Activated naive CD4-positive, alpha-beta T cell treated with anti-CD3 and anti-CD28 coated beads, Interleukin-2, amount 50 U/mL, for 16 hours (primary cell): ENCODE data around the gene FARSA.

Experiments used
- DNase-seq: peaks from one replicate; pipeline ENCODE4 v3.0.0-alpha.2; 2020

The FARSA gene

DNA sequence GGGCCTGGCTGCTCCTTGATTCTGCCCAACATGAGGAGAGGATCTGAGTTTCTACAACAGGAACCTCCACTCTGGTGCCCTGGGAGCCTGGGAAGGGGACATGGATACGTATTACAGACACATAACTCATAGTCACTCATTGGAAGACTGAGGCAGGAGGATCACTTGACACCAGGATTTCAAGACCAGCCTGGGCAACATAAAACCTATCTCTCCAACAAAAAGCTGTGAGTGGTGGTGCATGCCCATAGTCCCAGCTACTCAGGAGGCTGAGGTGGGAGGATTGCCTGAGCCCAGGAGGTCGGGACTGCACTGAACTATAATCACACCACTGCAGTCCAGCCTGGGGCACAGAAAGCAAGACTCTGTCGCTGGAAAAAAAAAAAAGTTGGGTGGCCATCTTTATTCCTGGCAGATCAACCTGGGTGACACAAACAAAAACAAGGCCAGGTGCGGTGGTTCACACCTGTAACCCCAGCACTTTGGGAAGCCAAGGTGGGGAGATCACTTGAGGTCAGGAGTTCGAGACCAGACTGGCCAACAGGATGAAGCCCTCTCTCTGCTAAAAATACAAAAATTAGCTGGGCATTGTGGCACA lies 45.4 kb downstream of the FARSA start:
- no peak for DNase-seq

DNA sequence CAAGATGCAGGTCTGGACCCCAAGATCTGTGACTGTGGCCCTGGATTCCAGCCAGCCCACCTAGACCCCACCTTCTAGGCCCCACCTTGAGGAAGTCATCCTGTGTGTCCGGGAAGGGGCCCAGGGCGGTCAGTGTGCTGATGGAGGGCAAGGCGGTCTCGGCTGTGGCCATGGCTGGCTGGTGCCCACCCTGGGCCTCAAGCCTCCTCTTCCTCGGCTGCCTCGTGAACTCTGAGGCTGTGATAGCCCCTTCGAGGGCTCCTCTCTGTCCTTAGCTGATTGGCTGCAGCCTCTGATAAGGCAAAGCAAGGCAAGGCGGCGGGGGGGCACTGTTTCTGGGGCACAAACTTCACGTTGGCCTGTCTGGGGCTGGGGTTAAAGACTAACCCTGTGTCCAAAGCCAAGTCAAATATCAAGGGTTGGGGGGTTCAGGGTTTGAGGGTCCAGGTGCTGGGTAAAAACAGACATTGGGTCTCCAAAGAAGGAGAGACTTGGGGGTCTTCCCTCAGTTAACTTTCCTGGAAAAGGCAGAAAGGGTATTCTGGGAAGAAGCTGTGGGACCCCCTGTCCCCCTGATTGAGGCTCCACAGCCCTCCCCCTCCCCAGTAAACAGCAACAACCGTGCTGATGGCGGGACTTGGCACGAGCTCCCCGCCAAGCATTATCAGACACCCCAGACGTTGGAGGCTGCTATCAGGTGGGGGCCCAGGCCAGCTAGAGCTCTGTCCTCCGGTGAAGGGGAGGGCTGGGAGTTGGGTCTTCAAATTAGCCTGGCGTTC lies 46.4 kb downstream of the FARSA start, which contains the start of gene KLF1:
Gene KLF1 (minus strand): TSS at position 233 of the 779 bp plus-strand sequence. CDS start 61 bp downstream, at position 172.
- no peak for DNase-seq

DNA sequence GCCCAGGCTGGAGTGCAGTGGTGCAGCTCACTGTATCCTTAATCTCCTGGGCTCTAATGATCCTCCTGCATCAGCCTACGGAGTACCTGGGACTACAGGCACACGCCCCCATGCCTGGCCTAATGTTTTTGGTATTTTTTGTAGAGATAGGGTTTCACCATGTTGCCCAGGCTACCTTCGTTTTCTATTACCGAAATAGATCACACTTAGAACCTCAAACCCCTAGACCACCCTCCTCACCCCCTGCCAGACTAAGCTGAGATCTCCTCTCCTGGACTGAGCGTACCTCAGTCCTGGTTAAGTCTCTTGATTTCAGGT lies 46.9 kb downstream of the FARSA start:
- DNase-seq: no peak

DNA sequence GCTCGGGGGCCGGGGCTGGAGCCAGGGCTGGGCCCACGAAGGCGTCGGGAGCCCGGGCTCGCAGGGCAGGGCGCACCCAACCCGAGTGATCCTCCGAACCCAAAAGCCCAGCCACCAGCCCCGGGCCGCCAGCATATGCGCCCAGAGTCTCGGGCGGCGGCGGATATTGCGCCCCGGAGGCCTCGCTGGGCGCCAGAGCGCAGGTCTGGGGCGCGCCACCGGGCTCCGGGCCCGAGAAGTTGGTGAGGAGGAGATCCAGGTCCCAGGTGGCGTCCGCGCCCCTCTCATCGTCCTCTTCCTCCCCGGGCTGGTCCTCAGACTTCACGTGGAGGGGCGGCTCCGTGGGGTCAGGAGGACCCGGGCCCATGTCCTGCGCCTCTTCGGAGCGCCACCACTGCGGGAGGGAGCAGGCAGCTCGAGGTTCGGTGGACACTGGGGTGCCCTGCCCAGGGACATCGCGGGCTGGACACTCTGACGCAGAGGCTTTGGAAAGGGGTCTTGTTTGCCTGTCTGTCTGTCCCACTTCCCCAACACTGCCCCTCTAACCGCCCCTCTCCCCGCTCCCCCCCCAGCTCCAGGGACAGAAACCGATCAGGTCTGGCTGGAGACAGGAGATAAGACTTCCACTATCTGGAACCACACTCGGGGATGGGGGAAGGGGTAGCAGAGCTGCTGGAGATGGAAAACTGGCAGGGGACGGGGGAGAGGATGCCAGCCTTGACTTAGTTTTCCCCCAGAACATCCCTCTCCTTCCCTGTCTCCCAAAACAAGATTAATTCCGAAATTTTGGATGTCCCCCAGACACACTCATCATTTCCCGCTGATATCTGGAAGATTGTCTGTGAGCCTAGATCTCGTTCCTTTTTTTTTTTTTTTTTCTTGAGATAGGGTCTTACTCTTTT lies 47.5 kb downstream of the FARSA start:
- no peak for DNase-seq

DNA sequence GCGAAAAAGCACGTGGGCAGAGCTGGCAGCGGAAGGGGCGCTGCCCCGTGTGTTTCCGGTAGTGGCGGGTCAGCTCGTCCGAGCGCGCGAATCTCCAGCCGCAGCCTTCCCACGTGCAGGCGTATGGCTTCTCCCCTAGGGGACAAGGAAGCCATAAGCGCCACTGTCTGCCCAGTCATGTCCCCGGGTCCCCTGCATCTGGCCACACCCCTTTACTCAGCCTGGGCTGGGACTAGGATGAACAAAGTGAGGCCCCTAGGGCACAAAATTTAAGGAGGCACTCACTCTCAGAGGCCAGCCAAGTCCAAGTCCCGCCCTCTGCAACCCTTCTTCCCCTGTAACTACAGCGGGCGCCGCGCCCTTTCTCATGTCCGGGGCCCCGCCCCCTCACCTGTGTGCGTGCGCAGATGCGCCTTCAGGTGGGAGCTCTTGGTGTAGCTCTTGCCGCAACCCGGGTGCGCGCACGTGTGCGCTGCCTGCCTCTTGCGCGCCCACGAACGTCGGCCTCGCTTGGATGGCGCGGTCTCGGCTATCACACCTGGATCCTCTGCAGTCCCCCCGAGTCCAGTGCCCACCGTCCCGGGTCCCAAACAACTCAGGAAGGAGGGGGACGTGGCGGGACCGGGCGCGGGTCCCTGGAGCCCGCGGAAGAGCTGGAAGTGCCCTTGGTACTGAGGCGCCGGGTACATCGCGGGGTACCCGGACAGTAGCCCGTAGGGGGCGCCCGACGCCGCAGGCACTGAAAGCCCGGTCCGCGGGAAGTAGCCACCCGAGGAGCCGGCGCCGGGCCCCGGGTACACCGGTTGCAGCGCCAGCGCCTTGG lies 48.4 kb downstream of the FARSA start:
- peak; percentile 96 for DNase-seq

DNA sequence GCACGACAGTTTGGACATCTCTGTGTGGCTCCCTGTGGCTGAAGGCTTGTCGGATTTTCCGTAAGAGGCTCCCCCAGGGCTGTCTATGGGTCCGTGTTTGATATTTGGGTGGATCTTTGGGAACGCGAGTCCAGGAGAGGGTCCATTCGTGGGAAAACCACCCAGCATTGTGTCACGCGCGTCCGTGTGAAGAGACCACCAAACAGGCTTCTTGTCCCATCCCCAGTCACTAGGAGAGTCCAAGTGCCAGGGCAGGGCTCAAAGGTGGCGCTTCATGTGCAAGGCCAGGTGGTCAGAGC lies 48.9 kb downstream of the FARSA start:
- no peak for DNase-seq

DNA sequence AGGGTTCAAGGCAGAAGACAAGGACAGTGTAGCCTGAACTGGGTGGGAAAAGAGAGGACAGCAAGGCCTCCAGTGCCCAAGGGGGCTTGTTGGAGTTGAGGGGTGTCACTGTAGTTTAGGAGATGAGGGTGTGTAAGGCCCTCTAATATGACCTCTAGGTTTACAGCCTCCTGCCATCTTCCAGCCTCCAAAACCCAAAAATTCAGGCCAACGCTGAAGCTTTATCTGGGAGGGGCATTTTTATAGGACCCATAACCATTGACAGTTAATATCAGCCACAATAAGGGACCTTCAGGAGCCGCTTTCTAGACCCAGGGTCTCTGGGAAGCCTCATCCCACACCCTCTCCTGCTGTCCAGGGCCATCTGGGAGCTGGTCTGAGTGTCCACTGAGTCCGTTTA lies 49.3 kb downstream of the FARSA start:
- no peak for DNase-seq

DNA sequence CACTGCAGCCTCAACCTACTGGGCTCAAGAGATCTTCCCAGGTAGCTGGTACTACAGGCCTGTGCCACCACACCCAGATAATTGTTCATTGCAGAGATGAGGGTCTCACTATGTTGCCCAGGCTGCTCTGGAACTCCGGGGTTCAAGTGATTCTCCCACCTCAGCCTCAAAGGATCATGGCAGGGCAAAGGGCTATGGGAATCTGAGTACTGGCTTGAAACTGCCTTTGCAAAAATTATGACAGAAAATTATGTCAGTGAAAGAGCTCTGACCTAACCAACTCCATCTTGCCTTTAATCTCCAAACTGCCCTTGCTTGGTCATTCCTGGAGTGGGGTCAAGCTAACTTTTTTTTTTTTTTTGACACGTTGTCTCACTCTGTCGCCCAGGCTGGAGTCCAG lies 50.9 kb downstream of the FARSA start:
- no peak for DNase-seq

DNA sequence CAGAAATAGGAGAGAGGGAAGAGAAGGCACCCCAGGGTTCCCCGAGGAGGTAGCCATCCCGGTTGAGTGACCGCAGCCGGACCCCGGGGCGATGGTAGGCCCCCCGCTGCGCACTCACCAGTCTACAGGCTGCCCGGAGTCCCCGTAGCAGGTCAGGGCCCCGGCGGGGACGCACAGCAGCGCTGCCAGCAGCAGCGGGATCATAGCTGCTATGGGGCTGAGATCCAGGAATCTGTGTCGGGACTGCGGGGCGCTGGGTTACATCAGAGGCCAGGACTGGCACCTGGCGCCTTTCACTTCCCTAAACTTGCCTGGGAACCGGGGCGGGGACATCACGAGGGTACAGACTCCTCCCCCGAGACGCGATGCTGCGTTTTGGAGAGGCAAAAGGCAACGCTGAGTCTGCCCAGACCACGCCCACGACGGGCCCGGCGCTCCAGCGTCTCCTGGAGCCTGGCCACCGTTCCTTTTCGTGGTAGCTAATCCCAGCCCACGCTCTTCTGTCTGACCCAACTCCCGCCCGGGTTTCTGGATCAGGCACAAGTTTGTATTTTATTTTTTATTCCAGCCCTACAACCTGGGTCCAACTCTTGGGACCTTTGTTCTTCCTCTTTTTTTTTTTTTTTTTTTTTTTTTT lies 52.2 kb downstream of the FARSA start, which contains the start of gene DNASE2:
Gene DNASE2 (minus strand): TSS at position 278 of the 637 bp plus-strand sequence. CDS start 74 bp downstream, at position 204.
- DNase-seq: peak; percentile 90

DNA sequence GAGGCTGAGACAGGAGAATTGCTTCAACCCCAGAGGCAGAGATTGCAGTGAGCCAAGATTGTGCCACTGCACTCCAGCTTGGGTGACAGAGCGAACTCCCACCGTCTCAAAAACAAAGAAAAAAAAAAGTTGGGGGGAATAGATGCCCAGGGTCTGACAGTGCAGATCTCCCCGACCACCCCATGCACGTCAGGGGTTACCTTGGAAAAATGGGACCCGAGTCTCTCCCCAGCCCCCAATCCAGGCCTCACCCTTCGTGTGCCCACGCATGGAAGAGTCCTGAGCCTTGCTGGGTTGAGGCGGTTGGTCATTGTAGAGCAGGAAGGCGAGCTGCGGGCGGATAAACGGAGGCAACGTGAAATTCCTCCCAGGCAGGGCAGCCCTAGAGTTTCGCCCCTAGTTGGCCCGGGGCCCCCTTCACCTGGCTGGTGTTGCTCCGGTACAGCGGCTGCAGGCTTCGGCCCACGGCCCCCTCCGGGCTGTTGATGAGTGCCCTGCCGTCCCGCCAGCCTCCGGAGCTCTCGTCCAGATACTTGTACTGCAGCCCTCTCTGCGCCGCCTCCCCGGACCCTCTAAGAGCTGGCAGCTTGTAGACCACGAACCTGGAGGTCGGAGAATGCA lies 52.9 kb downstream of the FARSA start:
- no peak for DNase-seq

DNA sequence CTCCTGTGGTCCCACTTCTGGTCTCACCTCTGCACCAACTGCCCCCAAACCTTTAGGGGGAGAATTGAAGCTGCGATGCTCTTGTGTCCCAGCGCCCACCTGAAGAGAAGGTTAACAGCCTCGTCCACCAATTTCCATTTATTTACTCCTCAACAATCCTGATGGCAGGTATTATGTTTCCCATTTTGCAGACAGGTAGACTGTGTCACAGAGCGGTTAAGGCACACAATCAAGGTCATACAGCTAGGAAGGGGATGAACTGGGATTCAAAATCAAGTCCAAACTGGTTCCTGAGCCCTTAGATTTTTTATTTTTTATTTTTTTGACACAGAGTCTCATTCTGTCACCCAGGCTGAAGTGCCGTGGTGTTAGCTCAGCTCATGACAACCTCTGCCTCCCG lies 58.4 kb downstream of the FARSA start:
- no peak for DNase-seq

DNA sequence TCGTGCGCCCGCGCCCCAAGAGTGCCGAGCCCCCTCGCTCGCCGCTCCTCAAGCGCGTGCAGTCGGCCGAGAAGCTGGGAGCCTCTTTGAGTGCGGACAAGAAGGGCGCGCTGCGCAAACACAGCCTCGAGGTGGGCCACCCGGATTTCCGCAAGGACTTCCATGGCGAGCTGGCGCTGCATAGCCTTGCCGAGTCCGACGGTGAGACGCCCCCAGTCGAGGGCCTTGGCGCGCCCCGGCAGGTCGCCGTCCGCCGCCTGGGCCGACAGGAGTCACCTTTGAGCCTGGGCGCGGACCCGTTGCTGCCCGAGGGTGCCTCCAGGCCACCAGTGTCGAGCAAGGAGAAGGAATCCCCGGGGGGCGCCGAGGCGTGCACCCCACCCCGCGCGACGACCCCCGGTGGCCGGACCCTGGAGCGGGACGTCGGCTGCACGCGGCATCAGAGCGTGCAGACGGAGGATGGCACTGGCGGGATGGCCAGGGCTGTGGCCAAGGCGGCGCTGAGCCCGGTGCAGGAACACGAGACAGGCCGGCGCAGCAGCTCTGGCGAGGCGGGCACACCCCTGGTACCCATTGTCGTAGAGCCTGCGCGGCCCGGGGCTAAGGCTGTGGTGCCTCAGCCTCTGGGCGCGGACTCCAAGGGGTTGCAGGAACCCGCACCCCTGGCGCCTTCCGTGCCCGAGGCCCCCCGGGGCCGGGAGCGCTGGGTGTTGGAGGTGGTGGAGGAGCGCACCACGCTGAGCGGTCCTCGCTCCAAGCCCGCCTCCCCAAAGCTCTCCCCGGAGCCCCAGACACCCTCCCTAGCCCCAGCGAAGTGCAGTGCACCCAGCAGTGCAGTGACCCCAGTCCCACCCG lies 59.4 kb downstream of the FARSA start:
- DNase-seq: no peak

DNA sequence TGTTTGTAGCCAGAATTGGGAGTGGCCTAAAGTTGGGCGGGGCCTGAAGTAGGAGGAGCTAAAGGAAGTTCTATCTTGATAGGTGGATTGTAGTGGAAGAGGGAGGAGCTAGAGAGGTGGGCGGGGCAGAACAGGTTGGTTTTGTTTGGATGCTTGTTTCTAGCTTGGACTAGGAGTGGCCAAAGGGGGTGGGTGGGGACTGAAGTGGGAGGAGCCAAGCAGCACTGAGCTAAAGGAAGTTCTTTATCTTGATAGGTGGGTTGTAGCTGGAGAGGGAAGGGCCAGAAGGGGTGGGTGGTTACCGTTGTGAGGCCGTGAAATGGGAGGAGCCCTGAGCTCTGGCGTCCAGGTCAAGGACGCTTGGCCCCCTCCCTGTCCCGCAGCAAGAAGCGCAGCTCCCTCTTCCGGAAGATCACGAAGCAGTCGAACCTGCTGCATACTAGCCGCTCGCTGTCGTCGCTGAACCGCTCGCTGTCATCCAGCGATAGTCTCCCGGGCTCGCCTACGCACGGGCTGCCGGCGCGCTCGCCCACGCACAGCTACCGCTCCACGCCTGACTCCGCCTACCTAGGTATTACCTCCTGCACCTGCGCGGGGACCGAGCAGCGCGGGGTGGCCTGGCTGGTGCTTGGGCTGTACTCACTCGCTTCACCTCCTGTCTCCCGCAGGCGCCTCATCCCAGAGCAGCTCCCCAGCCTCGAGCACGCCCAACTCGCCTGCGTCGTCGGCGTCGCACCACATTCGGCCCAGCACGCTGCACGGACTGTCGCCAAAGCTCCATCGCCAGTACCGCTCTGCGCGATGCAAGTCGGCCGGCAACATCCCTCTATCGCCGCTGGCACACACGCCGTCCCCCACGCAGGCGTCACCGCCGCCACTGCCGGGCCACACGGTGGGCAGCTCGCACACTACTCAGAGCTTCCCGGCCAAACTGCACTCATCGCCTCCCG lies 60.3 kb downstream of the FARSA start:
- DNase-seq: peak; percentile 63
